HUES64 (cell line): ENCODE results near the gene A1CF.
"Not testable (repeated sequence)": the region's sequence is repeated elsewhere in the genome, so short reads cannot be mapped to it uniquely, and the experiment has no call there.

Experiments
- H3K27ac ChIP-seq: 2 replicates; pipeline ENCODE4 v1.7.0; 2013; ENCODE audit warnings: low read depth, low read length, inconsistent platforms
- H3K27me3 ChIP-seq: 2 replicates; pipeline ENCODE4 v1.6.1; 2013; ENCODE audit warnings: mild to moderate bottlenecking, low read length; ENCODE audit not compliant: insufficient read depth
- H3K36me3 ChIP-seq: 2 replicates; pipeline ENCODE4 v1.6.1; 2013; ENCODE audit warnings: mild to moderate bottlenecking, low read length; ENCODE audit not compliant: insufficient read depth
- H3K4me1 ChIP-seq: 2 replicates; pipeline ENCODE4 v1.6.1; 2013; ENCODE audit warnings: mild to moderate bottlenecking, low read length, moderate library complexity; ENCODE audit not compliant: insufficient read depth
- H3K4me3 ChIP-seq: 2 replicates; pipeline ENCODE4 v1.5.1; 2013; ENCODE audit warnings: mild to moderate bottlenecking, low read length, moderate library complexity
- H3K9ac ChIP-seq: 2 replicates; pipeline ENCODE4 v1.6.1; 2013; ENCODE audit warnings: mild to moderate bottlenecking, low read depth, low read length
- H3K9me3 ChIP-seq: 2 replicates; pipeline ENCODE4 v1.6.1; 2013; ENCODE audit warnings: low read depth, low read length; ENCODE audit not compliant: insufficient read depth
- WGBS: fragments of 150-250, 120-280 bp; methylation state at CpG from one replicate; pipeline ENCODE4 v1.1.7; 2013; ENCODE audit warnings: missing lambda C conversion rate; 5-methylcytosine and 5-hydroxymethylcytosine counted together

Gene A1CF

DNA sequence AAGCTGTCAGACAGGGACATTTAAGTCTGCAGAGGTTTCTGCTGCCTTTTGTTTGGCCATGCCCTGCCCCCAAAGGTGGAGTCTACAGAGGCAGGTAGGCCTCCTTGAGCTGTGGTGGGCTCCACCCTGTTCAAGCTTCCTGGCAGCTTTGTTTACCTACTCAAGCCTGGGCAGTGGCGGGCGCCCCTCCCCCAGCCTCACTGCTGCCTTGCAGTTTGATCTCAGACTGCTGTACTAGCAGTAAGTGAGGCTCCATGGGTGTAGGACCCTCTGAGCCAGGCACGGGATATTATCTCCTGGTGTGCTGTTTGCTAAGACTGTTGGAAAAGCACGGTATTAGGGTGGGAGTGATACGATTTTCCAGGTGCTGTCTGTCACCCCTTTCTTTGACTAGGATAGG is 97.5 kb downstream of the A1CF start:
- not testable (repeated sequence) for H3K27ac ChIP-seq, H3K9me3 ChIP-seq, H3K27me3 ChIP-seq, H3K36me3 ChIP-seq, H3K4me1 ChIP-seq
- WGBS: 51% methylated on average over 5 of the region's 5 CpGs
- Histone ChIP-seq H3K4me3 (0 out of 2 replicates have a peak overlapping the region, but pooled peaks have one; percentile 21), H3K9ac (0 out of 2 replicates have a peak overlapping the region, but pooled peaks have one; percentile 16)

DNA sequence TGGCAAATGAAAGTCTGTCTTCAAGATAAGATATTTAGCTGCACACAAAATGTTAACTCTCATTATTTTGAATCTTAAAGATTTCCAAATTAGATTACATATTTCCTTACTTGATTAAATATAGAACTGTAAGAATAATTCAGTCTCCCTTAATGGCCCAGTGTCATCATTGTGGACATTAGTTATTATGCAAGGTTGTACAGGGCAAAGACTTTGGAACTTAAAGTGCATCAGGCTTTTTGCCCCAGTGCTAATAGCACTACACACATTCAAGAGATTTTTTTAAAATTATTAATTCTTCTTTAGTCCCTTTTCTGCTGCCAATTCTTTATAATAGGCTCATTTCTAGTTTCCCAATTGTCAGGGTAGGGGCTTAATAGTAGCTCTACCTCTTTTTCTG is 103.4 kb downstream of the A1CF start:
- H3K4me1 ChIP-seq, H3K27me3 ChIP-seq: not testable (repeated sequence)

GRCh38 chr10:50780036-50780435 is 105.4 kb downstream of the A1CF start:
- not testable (repeated sequence) for H3K9me3 ChIP-seq, H3K36me3 ChIP-seq, H3K27me3 ChIP-seq, H3K9ac ChIP-seq, H3K4me1 ChIP-seq, H3K27ac ChIP-seq, H3K4me3 ChIP-seq
- WGBS: 87% methylated on average over 1 of the region's 1 CpG

More for the DNA sequence above, 103.4 kb downstream of the A1CF start:
- H3K27ac ChIP-seq, H3K9me3 ChIP-seq, H3K9ac ChIP-seq, H3K4me3 ChIP-seq, H3K36me3 ChIP-seq: not testable (repeated sequence)

- 89% methylated on average over 1 of the region's 2 CpGs for WGBS
- H3K4me3 ChIP-seq, H3K4me1 ChIP-seq, H3K9me3 ChIP-seq, H3K27ac ChIP-seq, H3K9ac ChIP-seq, H3K27me3 ChIP-seq, H3K36me3 ChIP-seq: not testable (repeated sequence)
Measured at GRCh38 chr10:50774868-50775267, 110.6 kb downstream of the A1CF start.

DNA sequence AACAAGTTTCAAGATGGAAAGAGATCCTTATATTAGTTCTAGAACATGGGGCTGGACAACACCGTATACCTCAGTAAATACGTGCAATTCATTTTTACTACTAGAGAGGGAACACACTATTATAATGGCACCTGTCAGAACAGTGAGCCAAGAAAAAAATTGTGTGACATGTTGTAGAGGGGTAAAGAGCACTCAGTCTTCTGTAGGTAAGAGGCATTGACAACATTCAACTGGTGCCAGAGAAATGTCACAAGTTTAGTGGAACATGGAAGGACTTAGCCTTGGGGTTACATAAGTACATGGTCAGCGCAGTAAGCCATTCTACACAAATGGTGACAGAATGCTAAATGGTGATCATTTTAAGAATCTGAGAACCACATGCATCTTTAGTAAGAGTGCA is 113.4 kb downstream of the A1CF start:
- H3K4me3 ChIP-seq, H3K9me3 ChIP-seq, H3K27me3 ChIP-seq, H3K36me3 ChIP-seq, H3K27ac ChIP-seq, H3K4me1 ChIP-seq, H3K9ac ChIP-seq: not testable (repeated sequence)
- WGBS: no CpG with 5 or more reads among the region's 3 CpGs

GRCh38 chr10:50766774-50767513 is 118.5 kb downstream of the A1CF start:
- not testable (repeated sequence) for H3K27me3 ChIP-seq, H3K9me3 ChIP-seq, H3K4me3 ChIP-seq, H3K36me3 ChIP-seq, H3K9ac ChIP-seq, H3K27ac ChIP-seq, H3K4me1 ChIP-seq
- 97% methylated on average over 3 of the region's 5 CpGs for WGBS
